Subcutaneous abdominal adipose tissue (tissue), 5 donors: Measurements from ENCODE around the gene ZNF286A.
"Not testable (repeated sequence)": the region's sequence is repeated elsewhere in the genome, so short reads cannot be mapped to it uniquely, and the experiment has no call there.

ENCODE experiments used
- H3K27ac ChIP-seq: one replicate; pipeline ENCODE4 v1.7.0; 2013; ENCODE audit warnings: low read depth, mild to moderate bottlenecking, inconsistent platforms, low read length, moderate library complexity
- H3K27me3 ChIP-seq, 5 donors: one replicate each; pipeline ENCODE4 v1.7.0; 2013; ENCODE audit warnings: low read length in 5 of 5, inconsistent platforms in 1 of 5; ENCODE audit not compliant: control insufficient read depth in 5 of 5, insufficient read depth in 4 of 5
- H3K36me3 ChIP-seq, 5 donors: one replicate each; pipeline ENCODE4 v1.7.0; 2013; ENCODE audit warnings: low read length in 5 of 5; ENCODE audit not compliant: control insufficient read depth in 5 of 5, insufficient read depth in 5 of 5
- H3K4me1 ChIP-seq, 5 donors: one replicate each; pipeline ENCODE4 v1.7.0; 2013; ENCODE audit warnings: low read length in 5 of 5, mild to moderate bottlenecking in 3 of 5, moderate library complexity in 1 of 5; ENCODE audit not compliant: control insufficient read depth in 5 of 5, insufficient read depth in 5 of 5
- H3K4me3 ChIP-seq, 5 donors: one replicate each; pipeline ENCODE4 v1.7.0; 2013; ENCODE audit warnings: low read length in 5 of 5, low read depth in 1 of 5
- H3K9ac ChIP-seq, 5 donors: one replicate each; pipeline ENCODE4 v1.7.0; 2013; ENCODE audit warnings: low read length in 5 of 5, mild to moderate bottlenecking in 4 of 5, moderate library complexity in 3 of 5
- H3K9me3 ChIP-seq, 5 donors: one replicate each; pipeline ENCODE4 v1.7.0; 2013; ENCODE audit warnings: low read length in 5 of 5; ENCODE audit not compliant: control insufficient read depth in 5 of 5
- donor health status: healthy.
- donor health status: healthy.
- donor health status: healthy.
- donor health status: healthy.
- donor health status: healthy.

The ZNF286A gene

DNA sequence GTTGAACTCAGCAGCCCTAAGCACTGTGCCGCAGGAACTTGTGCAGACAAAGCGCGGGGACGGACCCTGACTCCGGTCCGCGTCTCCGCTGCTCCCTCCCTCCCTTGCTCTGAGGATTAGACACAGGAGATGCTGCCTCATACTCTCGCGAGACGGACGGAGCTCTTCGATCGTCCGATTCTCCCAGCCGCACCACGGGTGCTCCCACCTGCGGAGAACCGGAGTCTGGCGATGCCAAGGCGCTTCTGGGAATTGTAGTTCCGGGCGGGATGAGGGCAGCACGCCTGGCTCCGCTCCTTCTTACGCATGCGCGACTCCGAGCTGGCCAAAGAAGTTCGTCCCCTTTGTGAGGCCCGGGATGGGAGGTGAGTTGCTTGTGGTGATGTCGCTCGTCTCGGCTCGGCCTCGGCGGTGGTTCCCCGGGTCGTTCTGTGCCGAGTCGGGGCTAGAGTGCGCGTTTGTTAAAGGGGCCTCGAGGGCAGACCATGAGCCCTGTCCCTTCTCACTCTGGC lies at the start of gene ZNF286A:
ZNF286A (plus strand) TSS at position 340 of the 512 bp plus-strand sequence. CDS start 578 bp downstream, outside the sequence.
- not testable (repeated sequence) for H3K9me3 ChIP-seq, H3K4me1 ChIP-seq, H3K27ac ChIP-seq, H3K27me3 ChIP-seq, H3K36me3 ChIP-seq
- Histone ChIP-seq H3K4me3 (peak within 1 kb of the TSS; percentile 62 to 72 (median 63)), H3K9ac (peak within 1 kb of the TSS in 3 of 5 donors; percentile 25 to 51 (median 40))

DNA sequence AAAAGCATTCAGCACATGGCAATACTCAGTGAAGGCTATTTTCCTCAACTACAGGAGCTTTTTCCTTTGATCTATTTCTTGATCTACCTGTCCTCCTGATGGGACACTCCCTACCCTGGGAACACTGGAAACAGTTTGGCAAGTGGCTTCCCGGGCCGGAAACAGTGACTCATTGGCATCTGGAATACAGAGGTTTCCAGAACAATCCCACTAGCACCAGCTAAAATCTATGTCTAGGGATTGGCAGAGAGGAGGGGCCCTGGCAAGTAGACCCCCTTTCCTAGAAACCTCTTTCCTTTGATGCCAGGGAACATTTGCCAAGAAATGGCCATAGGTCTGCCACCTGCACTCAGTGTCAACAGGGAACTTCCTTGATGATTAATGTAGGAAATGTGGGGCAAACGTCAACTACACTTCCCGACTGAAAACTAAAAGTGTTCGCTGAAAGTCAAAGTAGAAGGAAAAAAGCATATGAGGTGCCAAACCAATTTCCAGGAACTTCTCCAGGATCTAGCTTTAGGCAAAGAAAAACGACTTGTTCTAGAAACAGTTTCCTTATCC lies 49.6 kb upstream of the ZNF286A start:
- Histone ChIP-seq H3K27me3 (no peaks in the 10 kb centered on the region), H3K9ac (peak overlapping the region; percentile 57 to 92 (median 88)), H3K4me3 (peak overlapping the region; percentile 73 to 97 (median 90)), H3K27ac (peak overlapping the region; percentile 93), H3K9me3 (no peaks in the 10 kb centered on the region), H3K36me3 (no peaks in the 10 kb centered on the region), H3K4me1 (peaks cover 7 to 42% (median 39%) of the 10 kb centered on the region in 5 donors)

GRCh38 chr17:15650741-15651582 lies 48.6 kb upstream of the ZNF286A start:
- H3K27ac ChIP-seq: peak overlapping the region; percentile 93
- no peaks in the 10 kb centered on the region for H3K27me3 ChIP-seq
- peaks cover 7 to 34% (median 33%) of the 10 kb centered on the region in 5 donors for H3K4me1 ChIP-seq
- H3K36me3 ChIP-seq: no peaks in the 10 kb centered on the region
- no peaks in the 10 kb centered on the region for H3K9me3 ChIP-seq
- H3K4me3 ChIP-seq: peak overlapping the region; percentile 73 to 97 (median 90)
- H3K9ac ChIP-seq: peak overlapping the region; percentile 57 to 92 (median 88)

DNA sequence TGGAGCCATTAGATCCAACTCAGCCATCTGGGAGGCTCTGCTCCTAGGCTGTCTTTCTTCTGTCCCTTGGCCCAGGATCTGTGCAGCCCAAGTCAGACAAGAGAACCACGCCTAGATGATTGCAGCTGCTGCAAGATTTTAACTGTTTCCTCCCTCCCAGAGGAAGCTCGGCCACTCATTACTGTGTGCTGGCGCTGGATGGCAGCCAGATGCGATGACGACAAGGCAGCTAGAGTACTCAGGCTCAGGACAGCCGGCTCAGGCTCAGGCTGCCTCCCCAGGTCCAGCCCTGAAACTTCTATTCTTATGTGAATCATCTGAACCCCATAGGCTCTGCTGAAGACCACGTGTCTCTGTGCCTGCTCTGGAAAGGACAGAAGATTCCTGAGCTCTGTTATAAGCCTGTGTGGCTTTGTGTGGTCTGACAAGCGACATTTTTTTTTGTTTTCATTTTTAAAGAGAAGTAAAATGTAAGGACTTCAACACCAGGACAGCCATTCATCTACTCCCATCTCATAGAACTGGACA lies 47.9 kb upstream of the ZNF286A start:
- H3K4me1 ChIP-seq: peaks cover 7 to 33% (median 33%) of the 10 kb centered on the region in 5 donors
- peak overlapping the region; percentile 57 to 92 (median 88) for H3K9ac ChIP-seq
- H3K27ac ChIP-seq: peak overlapping the region; percentile 93

GRCh38 chr17:15652960-15653359 lies 46.6 kb upstream of the ZNF286A start:
- Histone ChIP-seq H3K9ac (no peak overlapping the region), H3K4me3 (no peak overlapping the region), H3K27ac (no peak overlapping the region), H3K27me3 (no peaks in the 10 kb centered on the region), H3K36me3 (no peaks in the 10 kb centered on the region), H3K4me1 (peaks cover 7 to 42% (median 33%) of the 10 kb centered on the region in 5 donors), H3K9me3 (no peaks in the 10 kb centered on the region)

More for the DNA sequence above, 47.9 kb upstream of the ZNF286A start:
- Histone ChIP-seq H3K27me3 (no peaks in the 10 kb centered on the region), H3K9me3 (no peaks in the 10 kb centered on the region), H3K36me3 (no peaks in the 10 kb centered on the region), H3K4me3 (peak overlapping the region; percentile 73 to 97 (median 90))

- H3K36me3 ChIP-seq, H3K27ac ChIP-seq, H3K4me3 ChIP-seq, H3K9me3 ChIP-seq, H3K27me3 ChIP-seq, H3K9ac ChIP-seq: not testable (repeated sequence)
- peaks cover 7 to 42% (median 25%) of the 10 kb centered on the region in 5 donors for H3K4me1 ChIP-seq
Observed at GRCh38 chr17:15654401-15654800, 45.2 kb upstream of the ZNF286A start.

DNA sequence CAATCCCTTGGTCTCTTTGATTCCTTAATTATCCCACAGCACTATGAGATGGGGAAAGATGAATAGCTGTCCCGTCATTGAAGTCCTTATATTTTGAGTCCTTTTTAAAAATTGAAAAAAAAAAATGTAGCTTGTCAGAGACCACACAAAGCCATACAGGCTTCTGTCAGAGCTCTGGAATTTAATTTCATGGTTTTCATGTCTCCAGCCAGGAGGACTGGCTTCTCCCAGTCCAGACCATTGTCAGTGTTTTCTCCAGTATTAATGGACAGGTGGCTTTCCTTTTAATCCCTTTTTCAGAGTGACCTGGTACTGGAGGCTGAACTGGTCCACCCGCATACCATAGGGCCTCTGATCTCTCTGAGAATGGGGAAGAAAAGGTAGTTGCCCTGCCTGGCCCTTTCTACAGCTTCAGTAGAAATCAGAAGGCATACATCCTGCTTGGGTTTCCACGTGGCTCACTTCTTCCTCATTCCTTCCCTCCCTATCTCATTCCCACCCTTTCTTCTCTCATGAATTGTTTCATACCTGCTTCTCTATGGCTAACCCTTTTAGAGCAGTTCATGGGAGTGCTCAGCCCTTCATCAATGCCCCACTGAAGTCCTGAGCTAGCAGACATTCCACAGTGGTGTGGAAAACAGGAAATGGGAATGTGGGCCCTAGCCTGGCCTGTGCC lies 44.5 kb upstream of the ZNF286A start:
- Histone ChIP-seq H3K4me1 (peaks cover 7 to 40% (median 22%) of the 10 kb centered on the region in 5 donors), H3K9me3 (no peaks in the 10 kb centered on the region), H3K4me3 (no peak overlapping the region), H3K27ac (no peak overlapping the region), H3K36me3 (no peaks in the 10 kb centered on the region), H3K9ac (no peak overlapping the region), H3K27me3 (no peaks in the 10 kb centered on the region)

GRCh38 chr17:15657868-15658267 lies 41.7 kb upstream of the ZNF286A start:
- peaks cover 0 to 34% (median 3%) of the 10 kb centered on the region in 5 donors for H3K4me1 ChIP-seq
- no peaks in the 10 kb centered on the region for H3K9me3 ChIP-seq
- H3K9ac ChIP-seq: no peak overlapping the region
- H3K27me3 ChIP-seq: no peaks in the 10 kb centered on the region
- H3K36me3 ChIP-seq: no peaks in the 10 kb centered on the region
- no peak overlapping the region for H3K27ac ChIP-seq
- no peak overlapping the region for H3K4me3 ChIP-seq

- Histone ChIP-seq H3K4me3 (no peak overlapping the region), H3K9ac (no peak overlapping the region), H3K36me3 (peaks cover 0 to under 1% (median 0%) of the 10 kb centered on the region in 5 donors), H3K27me3 (no peaks in the 10 kb centered on the region), H3K4me1 (peaks cover 0 to 34% (median 3%) of the 10 kb centered on the region in 5 donors), H3K9me3 (no peaks in the 10 kb centered on the region), H3K27ac (no peak overlapping the region)
Observed at GRCh38 chr17:15658296-15658695, 41.3 kb upstream of the ZNF286A start.
